ENCODE measurements around the gene LAMA4. TPM values are rescaled to one million over a fixed set of nuclear protein-coding genes. Genes with fewer than 3 reads are reported as not detected.

LAMA4 gene
- polyA plus RNA-seq, 3 donors, result 83.5 to 101 (median 97.8) TPM

- DNase-seq (ENCODE audit: extremely low read depth in 1 of 11, low read depth in 9 of 11, low spot score in 4 of 11), result peak in 10 of 11 donors; percentile 38 to 87 (median 76)
Observed at GRCh38 chr6:112180095-112180820, 74.1 kb downstream of the LAMA4 start.

DNA sequence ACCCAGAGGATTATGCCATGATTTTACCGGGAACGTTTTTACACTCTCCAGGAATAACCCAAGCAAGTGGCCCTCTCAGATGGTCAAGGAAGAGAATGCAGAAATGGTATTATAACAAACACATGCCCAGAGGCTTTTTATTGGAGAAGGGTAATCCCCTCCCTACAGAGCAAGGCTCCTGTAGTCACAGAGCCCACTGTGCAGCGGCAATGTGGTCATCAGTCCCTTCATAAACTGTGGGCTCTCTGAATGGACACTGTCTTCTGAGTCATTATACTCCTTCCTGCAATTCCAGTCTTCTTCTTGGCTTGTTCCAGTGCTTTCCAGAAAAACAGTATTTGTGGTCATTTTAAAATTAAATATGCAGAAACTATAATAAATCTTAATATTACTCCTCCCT lies 74.7 kb downstream of the LAMA4 start:
- DNase-seq (ENCODE audit: extremely low read depth in 1 of 11, low read depth in 9 of 11, low spot score in 4 of 11), result no peak

DNA sequence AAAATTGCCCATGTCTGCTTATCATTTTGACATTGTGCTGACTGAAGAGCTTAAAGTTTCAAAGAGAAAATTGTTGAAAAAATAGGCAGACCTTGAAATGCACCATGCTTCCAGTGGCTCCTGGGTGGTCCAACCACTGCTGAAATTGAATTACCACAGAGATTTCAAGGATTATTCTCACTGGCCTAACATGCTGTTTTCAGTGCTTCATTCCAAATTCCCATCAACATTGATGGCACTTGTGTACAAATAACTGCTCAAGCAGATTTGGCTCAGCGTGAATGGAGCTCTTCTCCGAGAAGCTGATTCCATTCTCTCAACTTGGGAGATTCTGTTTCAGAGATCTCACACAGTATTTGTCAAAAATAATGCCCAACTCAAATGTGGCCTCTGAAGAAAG lies 75.5 kb downstream of the LAMA4 start:
- DNase-seq (ENCODE audit: extremely low read depth in 1 of 11, low read depth in 9 of 11, low spot score in 4 of 11), result no peak

DNA sequence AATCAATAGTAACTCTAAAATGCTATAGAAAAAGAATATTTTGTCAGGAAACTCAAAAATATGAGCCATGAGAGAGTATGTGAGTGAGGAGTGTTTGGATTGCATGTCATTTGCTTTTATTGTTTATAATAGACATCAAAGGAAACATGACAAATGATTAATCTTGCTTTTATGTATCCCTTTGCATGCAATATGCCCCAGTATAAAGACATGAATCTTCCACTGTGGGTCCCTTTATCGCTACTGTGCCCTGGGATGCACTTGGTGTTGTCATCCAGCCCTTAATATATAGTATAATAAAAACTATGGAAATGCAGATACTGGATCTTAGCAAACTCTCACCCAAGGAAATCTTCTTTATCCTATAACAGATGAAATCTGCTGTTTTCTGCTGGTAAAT lies 77.3 kb downstream of the LAMA4 start:
- DNase-seq (ENCODE audit: extremely low read depth in 1 of 11, low read depth in 9 of 11, low spot score in 4 of 11), result no peak

DNA sequence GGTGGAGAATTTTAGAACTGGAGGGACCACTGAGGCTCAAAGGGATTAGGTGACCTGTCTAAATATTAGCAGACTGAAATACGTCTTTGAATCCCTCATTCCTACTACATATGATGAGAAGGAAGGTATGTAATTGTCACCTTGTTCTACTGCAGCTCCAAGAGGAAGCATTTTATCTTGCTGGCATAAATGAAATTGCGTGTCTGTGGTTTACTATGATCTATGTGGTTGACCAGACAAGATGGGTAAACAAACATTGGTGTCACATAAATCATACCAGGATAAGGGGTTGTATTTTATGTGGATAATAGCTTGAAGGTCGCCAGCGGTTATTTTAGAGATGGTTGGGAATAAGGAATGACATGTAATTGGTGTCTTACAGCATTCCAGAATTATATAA lies 78.2 kb downstream of the LAMA4 start:
- DNase-seq (ENCODE audit: extremely low read depth in 1 of 11, low read depth in 9 of 11, low spot score in 4 of 11), result no peak

DNA sequence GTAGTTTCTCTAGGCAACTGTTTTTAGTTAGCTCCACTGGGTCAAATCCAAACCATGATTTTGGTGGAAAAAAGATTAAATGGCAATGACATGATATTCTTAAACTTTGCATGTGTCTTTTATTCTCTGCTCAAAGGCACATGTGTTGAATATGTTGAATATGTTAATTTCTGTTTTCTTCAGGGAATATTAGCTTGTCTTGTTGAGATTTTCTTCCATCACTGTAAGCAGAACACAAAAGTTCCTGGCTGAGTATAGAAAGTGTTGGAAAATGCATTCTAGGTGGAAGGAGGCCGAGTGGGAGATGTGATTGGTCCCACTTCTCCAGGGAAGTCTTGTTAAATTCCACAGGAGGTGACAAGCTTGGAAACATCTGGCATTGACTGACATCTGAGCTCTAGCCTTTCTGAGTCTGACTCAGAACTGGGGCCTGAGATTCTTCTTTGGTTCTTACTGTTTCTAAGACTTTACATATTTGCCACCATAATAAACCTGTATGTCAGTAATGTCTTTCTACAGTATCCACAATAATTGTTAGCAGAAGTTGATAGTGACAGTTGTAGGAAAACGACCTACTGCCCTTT lies 81.1 kb downstream of the LAMA4 start:
- no peak for DNase-seq (ENCODE audit: extremely low read depth in 1 of 11, low read depth in 9 of 11, low spot score in 4 of 11)

GRCh38 chr6:112172540-112172939 lies 81.8 kb downstream of the LAMA4 start:
- DNase-seq (ENCODE audit: extremely low read depth in 1 of 11, low read depth in 9 of 11, low spot score in 4 of 11), result no peak

GRCh38 chr6:112169541-112169940 lies 84.8 kb downstream of the LAMA4 start:
- DNase-seq (ENCODE audit: extremely low read depth in 1 of 11, low read depth in 9 of 11, low spot score in 4 of 11), result no peak

DNA sequence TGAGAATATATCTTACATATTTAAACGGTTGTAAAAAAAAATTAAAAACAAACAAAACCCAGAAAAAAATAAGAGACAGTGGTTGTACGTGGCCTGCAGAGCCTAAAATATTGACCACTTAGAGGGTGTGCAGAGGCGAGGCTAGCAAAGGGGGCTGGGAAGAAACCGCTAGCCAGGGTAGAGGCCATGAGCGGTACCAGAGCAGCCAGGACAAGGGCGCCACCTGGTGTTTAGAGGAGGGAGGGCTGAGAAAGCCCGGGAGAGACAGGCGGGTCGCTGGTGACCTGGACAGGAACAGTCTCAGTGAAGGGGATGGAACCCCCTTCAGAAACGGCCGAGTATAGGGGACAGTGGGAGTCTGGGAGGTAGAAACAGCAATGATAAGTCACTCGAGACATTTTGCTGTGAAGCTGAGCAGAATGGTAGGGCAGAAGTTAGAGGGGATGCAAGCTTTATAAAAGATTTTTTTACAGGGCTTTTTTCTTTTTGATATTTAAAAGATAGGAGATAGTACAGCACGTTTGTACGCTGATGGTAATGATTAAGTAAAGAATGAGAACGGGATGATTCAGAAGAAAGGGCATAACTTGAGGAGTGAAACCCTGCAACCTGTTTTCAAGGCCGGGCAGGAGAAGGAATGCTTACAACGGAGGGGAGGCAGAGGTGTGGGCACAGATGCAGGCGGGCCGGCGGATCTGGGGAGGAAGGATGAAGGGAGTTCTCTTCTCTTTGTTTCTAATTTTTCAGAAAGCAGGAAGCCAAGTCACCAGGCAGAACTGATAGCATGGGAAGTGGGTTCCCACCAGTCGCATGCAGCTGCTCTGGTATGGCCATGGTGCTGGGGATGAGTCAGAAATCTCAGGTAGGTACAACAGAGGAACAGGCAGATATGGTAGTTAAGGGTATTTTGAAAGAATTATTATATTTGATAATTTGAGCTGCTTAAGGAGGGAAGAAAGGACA lies 90.8 kb downstream of the LAMA4 start:
- DNase-seq (ENCODE audit: extremely low read depth in 1 of 11, low read depth in 9 of 11, low spot score in 4 of 11), result peak in 5 of 11 donors; percentile 34 to 46 (median 44)

- no peak for DNase-seq (ENCODE audit: extremely low read depth in 1 of 11, low read depth in 9 of 11, low spot score in 4 of 11)
Observed at GRCh38 chr6:112160745-112161144, 93.6 kb downstream of the LAMA4 start.

- DNase-seq (ENCODE audit: extremely low read depth in 1 of 11, low read depth in 9 of 11, low spot score in 4 of 11), result no peak
Observed at GRCh38 chr6:112156668-112157067, 97.7 kb downstream of the LAMA4 start.

DNA sequence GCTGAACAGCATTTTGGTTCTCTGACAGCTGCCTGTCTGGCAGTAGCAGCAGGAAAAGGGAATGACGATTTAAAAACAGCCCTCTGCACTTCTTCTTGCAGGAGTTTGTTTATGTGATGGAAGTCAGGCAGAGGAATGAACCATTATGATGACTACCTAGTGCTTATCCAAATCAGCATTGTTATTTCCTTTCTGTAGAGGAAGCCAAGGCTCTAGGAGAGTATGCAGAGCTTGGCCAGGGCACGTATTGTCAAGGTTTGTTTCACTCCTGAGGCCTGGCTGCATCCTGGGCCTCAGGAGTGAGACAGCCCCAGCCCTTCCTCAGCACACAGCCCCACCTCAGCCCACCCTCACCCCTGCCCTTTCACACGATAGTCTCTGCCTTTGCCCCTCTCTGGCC lies 98.5 kb downstream of the LAMA4 start:
- DNase-seq (ENCODE audit: extremely low read depth in 1 of 11, low read depth in 9 of 11, low spot score in 4 of 11), result no peak

- DNase-seq (ENCODE audit: extremely low read depth in 1 of 11, low read depth in 9 of 11, low spot score in 4 of 11), result no peak
Observed at GRCh38 chr6:112154711-112155110, 99.7 kb downstream of the LAMA4 start.

GRCh38 chr6:112153926-112154607 lies 100.3 kb downstream of the LAMA4 start:
- no peak for DNase-seq (ENCODE audit: extremely low read depth in 1 of 11, low read depth in 9 of 11, low spot score in 4 of 11)

DNA sequence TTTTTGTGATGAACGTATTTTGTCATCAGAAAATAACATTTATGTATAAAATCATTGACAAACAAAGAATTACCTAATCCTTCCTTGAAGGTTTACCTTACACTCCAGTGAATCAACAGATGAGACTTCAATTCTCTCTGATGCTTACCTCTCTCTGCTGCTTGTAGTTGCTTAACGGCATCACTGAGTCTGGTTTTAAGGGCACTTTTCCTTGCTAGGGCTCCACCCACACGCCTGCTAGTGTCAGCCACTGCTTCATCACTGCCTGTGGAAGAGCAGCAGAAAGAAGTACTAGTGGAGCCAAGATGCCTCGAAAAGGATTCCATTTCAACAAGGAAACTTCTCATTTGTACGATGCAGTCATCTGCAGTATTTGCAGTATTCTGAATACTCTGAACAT lies 104.0 kb downstream of the LAMA4 start:
- no peak for DNase-seq (ENCODE audit: extremely low read depth in 1 of 11, low read depth in 9 of 11, low spot score in 4 of 11)

DNA sequence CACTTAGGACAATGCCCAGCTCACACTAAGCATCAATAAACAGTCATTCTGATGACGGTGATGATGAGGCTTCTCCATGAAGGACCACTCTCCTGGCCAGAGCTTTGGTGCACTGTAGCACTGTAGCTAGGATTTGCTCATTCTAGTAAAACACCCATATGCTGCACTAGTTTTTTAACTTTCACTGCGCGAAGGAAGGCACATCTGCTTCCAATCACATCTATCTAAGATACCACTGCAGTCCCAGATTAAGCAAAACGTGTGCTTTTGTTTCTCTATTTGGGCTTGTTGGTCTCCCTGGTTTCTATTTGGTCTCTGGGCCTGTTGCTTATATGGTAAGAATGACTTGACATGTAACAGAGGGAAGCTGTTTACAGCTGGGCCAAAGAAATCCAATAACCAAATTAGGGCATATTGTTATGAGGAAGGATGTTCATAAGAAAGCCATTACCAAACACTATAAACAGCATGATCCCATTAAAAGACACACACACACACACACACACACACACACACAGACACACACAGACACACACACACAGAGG lies 104.6 kb downstream of the LAMA4 start:
- DNase-seq (ENCODE audit: extremely low read depth in 1 of 11, low read depth in 9 of 11, low spot score in 4 of 11), result peak; percentile 8 to 67 (median 41)

DNA sequence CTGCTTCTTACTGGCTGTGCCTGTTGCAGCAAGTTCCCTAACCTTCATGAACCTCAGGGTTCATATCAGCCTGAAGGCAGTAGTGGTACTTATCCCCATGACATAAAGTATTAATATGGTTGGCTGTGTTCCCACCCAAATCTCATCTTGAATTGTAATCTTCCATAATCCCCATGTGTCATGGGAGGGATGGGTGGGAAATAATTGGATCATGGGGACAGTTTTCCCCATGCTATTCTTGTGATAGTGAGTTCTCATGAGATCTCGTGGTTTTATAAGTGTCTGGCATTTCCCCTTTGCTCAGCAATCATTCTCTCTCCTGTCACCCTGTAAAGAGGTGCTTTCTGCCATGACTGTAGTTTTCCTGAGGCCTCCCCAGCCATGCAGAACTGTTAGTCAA lies 105.1 kb downstream of the LAMA4 start:
- no peak for DNase-seq (ENCODE audit: extremely low read depth in 1 of 11, low read depth in 9 of 11, low spot score in 4 of 11)

DNA sequence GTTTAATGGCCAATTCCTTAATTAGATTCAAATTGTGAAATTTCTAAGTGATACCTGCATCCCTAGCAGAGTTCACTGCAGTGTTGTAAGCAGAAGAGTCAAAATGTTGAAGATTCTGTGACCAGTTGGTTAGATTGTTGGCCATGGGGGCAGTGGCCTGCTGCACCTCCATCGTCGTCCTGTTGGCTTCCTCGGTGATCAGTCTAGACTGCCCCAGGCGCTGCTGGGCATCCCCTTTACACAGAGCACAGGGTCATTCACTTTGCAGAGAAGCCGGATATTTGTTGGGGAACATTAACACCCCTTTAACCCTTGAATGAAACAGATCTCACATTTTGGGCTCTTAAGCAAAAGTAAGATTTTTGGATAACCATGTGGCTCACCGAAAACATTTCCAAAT lies 106.3 kb downstream of the LAMA4 start:
- no peak for DNase-seq (ENCODE audit: extremely low read depth in 1 of 11, low read depth in 9 of 11, low spot score in 4 of 11)

DNA sequence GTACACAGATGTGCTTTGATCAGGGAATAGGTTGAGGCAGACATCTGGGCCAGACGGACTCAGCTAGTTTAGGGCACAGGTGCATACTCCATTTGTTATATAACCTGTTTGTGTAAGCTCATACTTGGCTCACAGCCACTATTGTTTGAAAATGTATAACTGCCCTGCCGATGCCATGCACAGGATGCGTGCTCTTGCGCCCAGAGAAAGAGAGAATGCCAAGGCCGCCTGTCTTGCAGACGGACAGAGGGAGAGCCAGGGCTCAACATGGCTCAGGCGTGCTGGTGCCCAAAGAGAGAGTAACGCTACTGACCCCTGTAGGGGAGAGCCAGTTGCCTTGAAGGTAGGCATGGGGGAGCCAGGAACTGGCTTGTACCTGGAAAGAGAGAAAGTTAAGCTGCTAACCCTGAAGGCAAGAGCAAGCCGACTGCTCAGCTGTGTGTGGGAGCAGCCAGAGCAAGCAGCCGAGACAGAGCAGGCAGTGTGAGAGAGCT lies 109.2 kb downstream of the LAMA4 start:
- DNase-seq (ENCODE audit: extremely low read depth in 1 of 11, low read depth in 9 of 11, low spot score in 4 of 11), result no peak
